GM18511 (cell line): Measurements from ENCODE around the gene TMEM232.
"Not testable (repeated sequence)": the region's sequence is repeated elsewhere in the genome, so short reads cannot be mapped to it uniquely, and the experiment has no call there.

Experiments used
- ATAC-seq: cut with Tn5 transposase; IDR thresholded peaks from one replicate; pipeline ENCODE4 v1.9.1; 2021; ENCODE audit warnings: mild to moderate bottlenecking, moderate library complexity; ENCODE audit not compliant: unreplicated experiment

Gene TMEM232

DNA sequence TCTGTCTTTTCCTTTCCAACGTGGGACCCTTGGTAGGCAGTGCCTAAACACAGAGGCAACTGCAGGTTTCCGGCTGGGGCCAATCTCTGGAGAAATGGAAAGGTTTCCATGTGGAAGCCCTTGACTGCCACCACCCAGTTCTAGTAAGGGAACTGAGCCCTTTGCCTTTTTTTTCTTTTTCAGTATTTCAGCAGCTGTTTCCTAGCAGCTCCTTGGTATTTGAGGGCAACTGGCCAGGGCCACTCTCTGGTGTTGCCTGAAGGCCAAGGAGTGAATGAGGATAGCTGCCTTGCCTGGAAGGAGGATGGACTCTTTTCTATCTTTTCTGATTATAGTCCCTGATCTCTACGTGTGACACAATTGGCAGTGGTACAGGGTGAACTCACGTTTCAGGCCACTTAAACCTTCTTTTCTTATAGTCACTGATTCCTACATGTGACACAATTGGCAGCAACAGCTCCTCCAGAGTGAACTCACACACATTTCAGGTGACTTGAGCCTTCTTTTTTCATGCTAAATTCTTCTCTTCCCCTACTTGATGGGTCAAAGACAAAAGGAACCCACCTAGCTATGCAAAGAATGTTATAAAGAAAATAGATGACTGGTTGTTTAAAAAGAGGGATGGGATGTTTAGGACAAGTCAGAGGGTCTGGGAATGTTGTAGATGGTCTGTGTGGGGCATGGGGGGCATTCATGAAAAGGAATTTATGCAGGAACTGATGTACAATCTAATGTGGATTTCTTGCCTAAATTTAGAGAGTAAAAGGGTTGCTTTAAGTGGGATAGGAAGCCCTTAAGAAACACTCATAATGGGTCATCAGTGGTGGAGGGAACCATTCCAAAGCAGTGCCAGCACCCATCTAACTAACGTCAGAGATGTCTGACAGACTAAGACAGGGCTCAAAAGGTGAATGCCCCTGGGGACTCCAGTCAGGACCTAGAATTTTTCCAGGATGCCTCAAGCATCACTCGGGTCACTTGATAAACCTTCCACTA lies 190.1 kb downstream of the TMEM232 start:
- no peak for ATAC-seq

DNA sequence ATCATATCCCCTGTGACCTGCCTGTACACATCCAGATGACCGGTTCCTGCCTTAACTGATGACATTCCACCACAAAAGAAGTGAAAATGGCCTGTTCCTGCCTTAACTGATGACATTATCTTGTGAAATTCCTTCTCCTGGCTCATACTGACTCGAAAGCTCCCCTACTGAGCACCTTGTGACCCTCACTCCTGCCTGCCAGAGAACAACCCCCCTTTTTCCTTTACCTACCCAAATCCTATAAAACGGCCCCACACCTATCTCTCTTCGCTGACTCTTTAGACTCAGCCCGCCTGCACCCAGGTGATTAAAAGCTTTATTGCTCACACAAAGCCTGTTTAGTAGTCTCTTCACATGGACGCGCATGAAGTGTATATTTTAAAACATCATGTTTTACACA lies 191.3 kb downstream of the TMEM232 start:
- not testable (repeated sequence) for ATAC-seq

- no peak for ATAC-seq
Measured at GRCh38 chr5:110525762-110526161, 200.7 kb downstream of the TMEM232 start.

DNA sequence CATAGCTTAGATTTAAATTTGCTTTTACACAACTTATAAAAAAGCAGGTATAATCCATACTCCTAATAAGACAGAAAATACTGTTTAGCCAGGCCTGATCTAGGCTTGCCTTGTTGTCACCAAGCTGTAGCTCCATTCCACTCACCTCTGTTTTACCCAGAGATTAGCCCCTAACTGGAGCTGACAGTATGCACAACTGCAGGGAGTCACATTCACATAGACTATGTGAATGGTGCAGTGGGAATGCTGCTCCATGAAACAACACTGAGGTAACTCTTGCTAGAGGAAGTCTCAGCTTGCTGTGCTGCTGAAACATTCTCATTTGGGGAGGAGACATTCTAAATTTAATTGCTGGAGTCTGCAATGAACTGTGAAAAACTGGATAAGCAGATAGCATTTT lies 209.1 kb downstream of the TMEM232 start:
- ATAC-seq: no peak

DNA sequence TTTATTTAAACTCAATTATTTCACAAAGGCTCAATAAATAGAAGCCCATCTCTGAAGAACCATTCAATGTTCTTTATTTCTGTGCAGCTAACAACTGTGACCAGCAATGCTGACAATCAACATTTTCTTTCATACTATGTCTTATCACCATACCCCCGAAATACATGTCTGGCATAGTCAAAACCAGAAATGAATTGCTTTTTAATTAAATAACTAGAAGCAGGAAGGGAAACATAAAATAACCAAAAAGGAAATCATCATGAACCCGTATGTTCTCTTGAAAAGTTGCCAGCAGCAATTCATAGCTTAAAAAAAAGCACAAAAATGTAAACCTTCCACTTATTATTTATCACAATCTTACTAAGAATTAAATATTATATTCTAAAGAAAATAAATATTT lies 212.4 kb downstream of the TMEM232 start:
- ATAC-seq: no peak

GRCh38 chr5:110512266-110512665 lies 214.2 kb downstream of the TMEM232 start:
- ATAC-seq: no peak

GRCh38 chr5:110510146-110510545 lies 216.3 kb downstream of the TMEM232 start:
- no peak for ATAC-seq

DNA sequence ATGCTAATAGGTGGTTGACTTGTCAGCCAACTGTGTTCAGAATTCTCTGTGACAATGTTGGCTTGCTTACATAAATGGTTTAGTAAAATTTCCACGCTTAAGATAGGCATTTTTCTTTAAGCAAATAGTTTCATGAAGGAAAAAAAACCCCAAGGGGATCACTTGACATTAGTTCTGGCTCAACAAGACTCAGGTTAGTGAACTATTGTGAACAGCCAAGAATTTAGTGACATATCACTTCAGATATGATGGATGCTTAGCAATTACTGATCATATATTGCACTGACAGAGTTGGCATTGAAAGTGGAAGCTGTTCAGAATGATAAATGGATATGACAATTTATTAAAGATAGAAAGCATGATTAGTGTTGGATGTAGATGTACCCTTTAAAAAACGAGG lies 218.5 kb downstream of the TMEM232 start:
- no peak for ATAC-seq

DNA sequence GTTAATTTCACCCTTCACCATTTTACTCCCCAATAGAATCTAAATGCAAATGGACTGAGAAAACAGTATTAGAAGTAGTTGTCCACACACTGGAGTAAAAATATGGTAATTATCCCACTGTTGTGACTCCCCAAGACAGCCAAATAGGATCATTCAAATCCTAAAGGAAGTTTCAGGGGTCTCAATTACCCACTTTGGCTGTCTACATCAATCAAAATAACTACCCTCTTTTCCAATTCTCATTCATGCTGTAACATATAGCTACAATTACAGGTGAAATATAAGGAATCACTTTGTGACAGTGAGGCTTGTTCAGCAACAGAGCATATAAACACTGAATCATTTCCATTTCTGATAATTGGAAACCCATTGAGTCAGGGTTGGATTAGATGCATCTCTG lies 220.1 kb downstream of the TMEM232 start:
- no peak for ATAC-seq

- no peak for ATAC-seq
Measured at GRCh38 chr5:110496276-110496675, 230.2 kb downstream of the TMEM232 start.

DNA sequence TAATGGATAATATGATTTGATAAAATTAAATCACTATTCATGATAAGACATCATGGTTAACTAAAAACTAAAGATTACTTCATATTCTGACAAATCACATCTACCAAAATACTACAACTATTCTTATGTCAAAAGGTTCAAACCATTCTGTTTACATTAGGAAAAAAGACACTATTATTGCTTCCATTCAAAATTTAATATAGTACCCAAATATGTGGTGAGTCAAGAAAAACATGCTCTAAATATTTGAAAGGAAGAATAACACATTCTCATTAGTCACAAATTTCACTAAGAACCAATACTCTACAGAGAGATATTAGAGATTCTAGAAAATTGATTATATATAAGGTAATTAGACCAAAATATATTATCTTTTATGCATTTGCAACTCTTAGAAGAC lies 234.0 kb downstream of the TMEM232 start:
- no peak for ATAC-seq

DNA sequence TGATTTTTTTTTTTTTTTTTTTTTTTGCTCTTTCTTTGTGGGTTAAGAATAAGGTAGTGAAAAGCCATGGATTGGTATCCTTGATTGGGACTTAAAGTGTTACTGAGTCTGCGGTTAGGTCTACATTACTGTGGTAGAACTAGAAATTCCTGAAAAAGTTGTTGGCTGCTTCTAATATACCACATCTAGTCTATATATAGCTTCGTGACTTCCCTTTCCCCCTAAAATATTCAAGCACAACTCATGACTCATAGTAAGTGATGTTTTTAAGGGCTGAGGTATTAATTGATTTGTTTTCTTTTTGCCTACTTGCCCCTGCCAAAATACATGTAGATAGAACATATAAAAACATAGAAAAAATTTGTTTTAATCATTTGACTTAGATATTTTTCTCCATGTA lies 247.6 kb downstream of the TMEM232 start:
- no peak for ATAC-seq

GRCh38 chr5:110477911-110478310 lies 248.6 kb downstream of the TMEM232 start:
- ATAC-seq: no peak

- no peak for ATAC-seq
Measured at GRCh38 chr5:110476164-110476563, 250.3 kb downstream of the TMEM232 start.

DNA sequence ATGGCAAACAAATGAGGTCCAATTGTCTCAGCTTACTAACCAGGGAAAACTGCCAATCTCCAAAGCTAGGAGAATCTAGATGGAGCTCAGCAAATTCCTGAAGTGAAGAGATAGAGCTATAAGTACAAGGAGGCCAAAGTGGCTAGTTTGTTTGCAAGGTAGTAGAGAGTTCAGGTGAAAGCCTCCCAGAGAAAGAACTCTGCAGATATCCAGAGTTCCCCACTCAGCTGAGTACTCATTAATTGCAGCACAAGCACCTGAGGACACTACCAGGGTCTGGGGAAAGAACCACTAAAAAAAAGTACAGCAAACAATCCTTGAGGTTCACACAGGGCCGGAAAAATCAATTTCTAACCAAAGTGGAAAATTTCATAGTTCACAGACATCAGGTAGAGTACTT lies 250.9 kb downstream of the TMEM232 start:
- ATAC-seq: no peak

DNA sequence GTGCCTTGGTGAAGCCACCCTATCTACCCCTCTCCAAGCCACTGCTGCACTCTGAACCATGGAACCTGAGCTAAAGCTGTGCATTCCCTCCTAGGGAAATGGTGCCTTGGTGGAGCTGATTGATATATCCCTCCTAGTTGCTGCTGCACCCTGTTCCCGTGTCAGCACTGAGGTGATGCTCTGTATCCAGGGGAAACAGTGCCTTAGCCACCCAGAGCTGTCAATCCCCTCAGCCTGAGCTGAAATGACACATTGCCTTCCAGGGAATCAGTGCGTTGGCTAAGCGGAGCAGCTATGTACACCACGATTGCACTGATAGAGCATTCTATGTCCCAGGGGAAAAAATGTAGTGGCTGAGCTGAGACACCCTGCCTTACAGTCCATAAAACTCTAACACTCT lies 257.0 kb downstream of the TMEM232 start:
- no peak for ATAC-seq

DNA sequence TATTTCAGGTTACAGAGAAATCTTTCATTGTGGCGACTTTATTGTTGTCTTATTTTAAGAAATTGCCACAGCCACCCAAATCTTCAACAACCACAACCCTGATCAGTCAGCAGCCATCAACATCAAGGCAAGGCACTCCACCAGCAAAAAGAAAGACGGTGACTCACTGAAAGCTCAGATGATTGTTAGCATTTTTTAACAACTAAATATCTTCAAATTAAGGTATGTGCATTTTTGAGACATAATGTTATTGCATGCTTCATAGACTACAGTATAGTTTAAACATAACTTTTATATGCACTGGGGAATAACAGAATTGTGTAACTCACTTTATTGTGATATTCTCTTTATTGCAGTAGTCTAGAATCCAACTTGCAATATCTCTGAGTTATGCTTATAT lies 263.4 kb downstream of the TMEM232 start:
- no peak for ATAC-seq

DNA sequence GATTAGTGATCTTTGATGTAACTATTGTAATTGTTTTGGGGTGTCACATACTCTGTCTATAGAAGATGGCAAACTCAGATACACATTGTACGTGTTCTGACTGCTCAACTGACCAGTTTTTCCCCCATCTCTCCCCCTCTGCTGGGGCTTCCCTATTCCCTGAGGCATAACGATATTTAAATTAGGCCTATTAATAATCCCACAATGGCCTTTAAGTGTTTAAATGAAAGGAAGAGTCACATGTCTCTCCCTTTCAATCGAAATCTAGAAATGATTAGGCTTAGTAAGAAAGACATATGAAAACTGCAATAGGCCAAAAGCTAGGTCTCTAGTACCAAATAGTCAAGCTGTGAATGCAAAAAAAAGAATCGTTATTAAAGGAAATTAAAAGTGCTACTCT lies 265.6 kb downstream of the TMEM232 start:
- ATAC-seq: peak; percentile 77

GRCh38 chr5:110458313-110458712 lies 268.2 kb downstream of the TMEM232 start:
- no peak for ATAC-seq

GRCh38 chr5:110442856-110443255 lies 283.6 kb downstream of the TMEM232 start:
- ATAC-seq: no peak

DNA sequence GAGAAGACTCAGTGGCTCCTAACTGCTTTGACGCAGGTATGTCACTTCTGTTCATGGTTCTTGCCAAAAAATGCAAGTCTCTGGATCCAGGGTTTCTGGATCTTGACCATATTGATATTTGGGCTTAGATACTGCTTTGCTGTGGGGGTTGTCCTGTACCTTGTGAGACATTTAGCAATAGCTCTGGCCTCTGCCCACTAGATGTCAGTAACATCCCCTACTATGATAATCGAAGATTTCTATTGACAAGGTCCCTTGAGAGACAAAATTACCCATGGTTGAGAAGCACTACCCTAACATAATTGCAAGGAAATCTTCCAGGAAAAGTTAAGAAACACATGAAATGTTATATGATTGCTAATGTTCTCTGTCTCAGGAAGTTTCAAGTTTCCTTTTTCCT lies 285.4 kb downstream of the TMEM232 start:
- ATAC-seq: peak; percentile 87

GRCh38 chr5:110440058-110440457 lies 286.4 kb downstream of the TMEM232 start:
- no peak for ATAC-seq

DNA sequence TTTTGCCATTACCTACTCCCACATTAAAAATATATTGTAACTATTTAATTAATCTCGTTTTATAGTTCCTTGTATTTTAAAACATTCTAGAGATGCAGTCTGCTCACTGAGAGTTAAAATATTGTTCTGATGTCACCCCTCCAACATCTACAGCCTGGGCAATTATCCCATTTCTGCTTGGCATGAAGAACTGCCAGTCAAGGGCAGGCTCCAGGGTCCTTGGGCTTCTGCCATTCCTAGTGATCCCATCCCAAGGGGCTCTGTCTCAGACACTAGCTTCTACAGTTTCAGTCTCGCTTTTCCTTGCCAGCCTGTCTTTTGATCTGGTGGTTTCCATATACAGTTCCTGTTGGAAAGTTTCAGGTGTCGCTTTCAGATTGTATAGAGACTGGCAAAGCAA lies 287.2 kb downstream of the TMEM232 start:
- no peak for ATAC-seq
